DMS 273 (cell line): ENCODE data around the gene TOMM40.
"Not testable (repeated sequence)": the region's sequence is repeated elsewhere in the genome, so short reads cannot be mapped to it uniquely, and the experiment has no call there.

Source experiments
- DNase-seq: peaks from one replicate; lab custom pipeline; 2025; ENCODE audit not compliant: unreplicated experiment; lab: John Stamatoyannopoulos, UW

The TOMM40 gene

DNA sequence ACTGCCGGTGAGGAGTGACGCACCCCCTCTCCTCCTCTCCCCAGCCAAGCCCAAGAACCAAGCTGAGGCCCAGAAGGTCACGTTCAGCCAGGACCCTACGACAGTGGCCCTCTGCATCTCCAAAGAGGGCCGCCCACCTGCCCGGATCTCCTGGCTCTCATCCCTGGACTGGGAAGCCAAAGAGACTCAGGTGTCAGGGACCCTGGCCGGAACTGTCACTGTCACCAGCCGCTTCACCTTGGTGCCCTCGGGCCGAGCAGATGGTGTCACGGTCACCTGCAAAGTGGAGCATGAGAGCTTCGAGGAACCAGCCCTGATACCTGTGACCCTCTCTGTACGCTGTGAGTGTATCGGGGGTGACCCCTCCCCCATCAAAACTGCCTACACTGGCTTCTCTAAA, 19.2 kb upstream of the TOMM40 start:
- DNase-seq: no peak

DNA sequence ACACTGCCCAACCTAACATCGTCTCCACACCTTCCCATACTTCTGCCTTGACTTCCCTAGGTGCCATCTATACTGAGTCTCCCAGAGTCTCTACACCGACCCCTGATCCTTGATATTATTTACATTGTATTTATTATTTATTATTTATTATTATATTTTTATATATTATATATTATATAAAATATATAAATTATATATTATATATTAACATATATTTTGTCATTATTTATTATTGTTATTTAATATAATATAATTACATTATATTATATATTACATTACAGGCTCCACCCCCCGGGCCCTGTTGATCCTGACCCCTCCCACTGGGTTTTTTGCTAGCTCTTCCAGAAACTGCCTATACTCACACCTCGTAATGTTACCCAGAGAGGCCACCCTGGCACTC, 18.4 kb upstream of the TOMM40 start:
- DNase-seq: no peak

DNA sequence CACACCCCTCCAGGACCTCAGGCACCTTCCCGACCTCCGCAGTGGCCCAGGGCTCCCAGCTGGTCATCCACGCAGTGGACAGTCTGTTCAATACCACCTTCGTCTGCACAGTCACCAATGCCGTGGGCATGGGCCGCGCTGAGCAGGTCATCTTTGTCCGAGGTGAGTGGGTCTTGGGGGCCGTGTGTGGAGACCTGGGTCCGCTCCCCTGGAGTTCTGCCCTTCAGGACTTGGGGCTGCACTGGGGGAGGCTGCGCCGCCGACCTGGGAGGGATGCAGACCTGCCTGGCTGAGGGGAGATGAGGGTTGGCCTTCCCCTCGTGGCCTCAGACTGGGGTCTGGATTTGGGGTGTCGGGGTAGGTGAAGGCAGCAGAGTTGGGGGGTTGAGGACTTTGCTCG, 16.7 kb upstream of the TOMM40 start:
- no peak for DNase-seq

GRCh38 chr19:44875666-44876451, 15.2 kb upstream of the TOMM40 start:
- no peak for DNase-seq

GRCh38 chr19:44876930-44877535, 14.0 kb upstream of the TOMM40 start:
- peak; percentile 80 for DNase-seq

GRCh38 chr19:44878120-44878865, 12.8 kb upstream of the TOMM40 start:
- DNase-seq: no peak

- no peak for DNase-seq
These were observed 11.6 kb upstream of the TOMM40 start for GRCh38 chr19:44879309-44880065.

DNA sequence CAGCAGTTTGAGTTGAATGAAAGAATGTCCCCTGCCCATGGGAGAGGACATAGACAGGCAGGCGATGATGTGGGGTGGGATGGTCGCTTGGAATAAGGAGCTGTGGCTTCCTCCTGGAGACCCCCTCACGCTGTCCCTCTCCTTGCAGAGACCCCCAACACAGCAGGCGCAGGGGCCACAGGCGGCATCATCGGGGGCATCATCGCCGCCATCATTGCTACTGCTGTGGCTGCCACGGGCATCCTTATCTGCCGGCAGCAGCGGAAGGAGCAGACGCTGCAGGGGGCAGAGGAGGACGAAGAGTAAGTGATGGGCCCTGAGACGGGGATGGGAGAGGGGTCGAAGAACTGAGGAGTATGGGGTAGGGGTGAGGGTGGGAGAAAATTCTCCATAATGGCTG, 9.0 kb upstream of the TOMM40 start:
- DNase-seq: no peak

DNA sequence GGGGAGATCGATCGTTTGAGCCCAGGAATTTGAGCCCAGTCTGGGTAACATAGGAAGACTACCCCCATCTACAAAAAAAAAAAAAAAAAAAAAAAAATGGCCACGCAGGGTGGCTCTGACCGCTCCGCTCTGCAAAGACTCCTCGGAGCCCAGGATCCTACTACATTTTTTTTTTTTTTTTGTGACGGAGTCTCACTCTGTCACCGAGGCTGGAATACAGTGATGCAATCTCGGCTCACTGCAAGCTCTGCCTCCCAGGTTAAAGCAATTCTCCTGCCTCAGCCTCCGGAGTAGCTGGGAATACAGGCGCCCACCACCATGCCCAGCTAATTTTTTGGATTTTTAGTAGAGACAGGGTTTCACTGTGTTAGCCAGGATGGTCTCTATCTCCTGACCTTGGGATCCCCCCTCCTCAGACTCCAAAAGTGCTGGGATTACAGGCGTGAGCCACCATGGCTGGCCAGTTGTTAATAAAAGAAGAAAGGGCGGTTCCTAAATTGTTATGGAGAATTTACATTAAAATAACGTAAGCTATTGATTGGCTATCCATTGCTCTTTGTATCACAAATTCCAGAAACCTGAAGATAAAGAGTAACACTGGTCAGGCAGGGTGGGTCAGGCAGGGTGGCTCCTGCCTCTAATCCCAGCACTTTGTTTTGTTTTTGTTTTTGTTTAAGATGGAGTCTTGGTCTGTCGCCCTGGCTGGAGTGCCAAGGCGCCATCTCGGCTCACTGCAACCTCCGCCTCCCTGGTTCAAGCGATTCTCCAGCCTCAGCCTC, 8.2 kb upstream of the TOMM40 start:
- not testable (repeated sequence) for DNase-seq

- DNase-seq: no peak
These were observed 7.1 kb upstream of the TOMM40 start for GRCh38 chr19:44883922-44884321.

DNA sequence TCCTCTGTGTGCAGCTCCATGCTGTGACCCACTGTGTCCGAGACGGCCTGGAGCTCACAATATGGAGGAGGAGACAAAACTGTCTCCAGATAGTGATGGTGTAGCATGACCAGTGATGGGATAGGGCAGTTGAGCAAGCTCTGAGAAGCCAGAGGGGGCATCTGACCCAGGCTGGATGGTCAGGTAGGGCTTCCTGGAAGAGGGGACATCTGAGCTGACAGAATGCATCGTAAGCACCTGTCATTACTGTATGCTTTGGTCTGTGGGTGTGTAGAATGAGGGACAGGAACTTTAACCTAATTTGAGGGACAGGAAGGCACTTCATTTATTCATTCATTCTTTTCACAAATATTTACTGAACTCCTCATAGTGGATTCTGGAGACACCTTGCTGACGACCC, 6.5 kb upstream of the TOMM40 start:
- no peak for DNase-seq

DNA sequence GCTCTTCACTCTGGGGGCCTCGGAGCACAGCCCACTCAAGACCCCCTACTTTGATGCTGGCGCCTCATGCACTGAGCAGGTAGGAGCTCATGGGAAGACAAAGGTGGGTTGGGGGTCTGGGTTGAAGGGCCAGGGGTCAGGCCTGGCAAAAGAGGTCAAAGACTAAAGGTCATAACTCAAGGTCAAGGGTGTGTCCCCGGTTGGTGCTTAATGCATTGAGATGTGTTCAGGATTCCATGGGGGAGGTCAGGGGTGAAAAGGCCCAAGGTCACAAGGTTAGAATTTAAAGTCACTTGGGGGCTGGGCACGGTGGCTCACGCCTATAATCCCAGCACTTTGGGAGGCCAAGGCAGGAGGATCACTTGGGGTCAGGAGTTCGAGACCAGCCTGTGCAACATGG, 4.9 kb upstream of the TOMM40 start:
- no peak for DNase-seq

DNA sequence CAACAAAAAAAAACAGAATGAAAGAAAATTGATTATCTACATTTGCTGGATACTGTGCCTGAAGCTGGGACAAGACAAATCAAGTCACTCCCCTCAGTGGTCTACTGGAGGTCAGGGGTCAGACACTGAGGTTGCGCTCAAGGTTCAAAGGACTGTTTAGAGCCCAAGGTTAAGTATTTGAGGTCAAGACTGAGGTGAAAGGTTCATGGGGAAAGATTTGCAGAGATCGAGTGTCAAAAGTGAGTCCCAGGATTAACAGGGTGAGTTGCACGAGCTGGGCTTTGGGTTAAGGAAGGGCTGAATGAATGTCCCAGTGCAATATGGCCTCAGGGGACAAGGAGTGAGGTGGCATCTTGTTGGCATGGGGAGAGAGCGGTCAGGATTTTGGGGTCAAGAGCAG, 3.4 kb upstream of the TOMM40 start:
- DNase-seq: no peak

DNA sequence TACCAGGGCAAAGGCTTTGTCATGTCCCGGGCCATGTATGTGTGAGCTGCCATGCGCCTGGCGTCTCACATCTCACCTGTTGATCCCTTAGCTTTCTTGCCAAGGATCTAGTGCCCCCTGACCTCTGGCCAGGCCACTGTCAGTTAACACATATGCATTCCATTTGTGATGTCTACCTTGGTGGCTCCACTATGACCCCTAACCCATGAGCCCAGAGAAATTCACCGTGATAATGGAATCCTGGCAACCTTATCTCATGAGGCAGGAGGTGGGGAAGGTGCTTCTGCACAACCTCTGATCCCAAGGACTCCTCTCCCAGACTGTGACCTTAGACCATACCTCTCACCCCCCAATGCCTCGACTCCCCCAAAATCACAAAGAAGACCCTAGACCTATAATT, 2.7 kb upstream of the TOMM40 start:
- not testable (repeated sequence) for DNase-seq

- DNase-seq: no peak
These were observed 1.2 kb upstream of the TOMM40 start for GRCh38 chr19:44889830-44890365.

DNA sequence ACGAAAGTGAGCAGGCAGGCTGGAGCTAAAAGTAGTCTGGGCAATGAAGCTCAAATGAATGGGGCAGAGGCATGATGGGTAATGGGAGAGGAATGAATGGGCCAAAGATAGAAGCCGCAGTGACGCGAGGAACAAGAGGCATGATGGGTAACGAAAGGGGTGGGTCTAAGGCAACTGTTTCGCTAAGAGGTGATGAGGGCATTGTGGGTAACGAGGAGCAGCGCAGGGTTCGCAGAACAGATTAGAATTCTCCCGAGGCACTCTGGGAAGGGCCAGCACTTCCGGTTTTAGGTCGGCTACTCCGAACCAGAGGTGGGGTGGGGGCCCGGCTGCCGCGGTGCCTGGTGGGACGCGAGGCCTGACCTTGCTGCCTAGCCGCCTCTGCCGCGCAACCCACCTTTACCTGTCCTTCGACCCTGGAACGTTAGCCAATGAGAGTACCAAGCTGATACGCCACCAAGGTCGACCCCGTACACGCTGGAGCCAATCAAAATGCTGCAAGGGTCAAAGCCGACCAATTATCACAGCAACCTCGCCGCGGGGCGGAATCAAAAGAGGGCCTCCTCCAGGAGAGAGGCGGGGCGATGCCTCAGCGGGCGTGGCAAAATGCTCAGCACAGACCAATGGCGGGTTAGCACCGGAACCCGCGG, 563 bp upstream of the TOMM40 start:
- DNase-seq: peak; percentile 100

GRCh38 chr19:44892932-44893331, 1.9 kb downstream of the TOMM40 start:
- DNase-seq: no peak

DNA sequence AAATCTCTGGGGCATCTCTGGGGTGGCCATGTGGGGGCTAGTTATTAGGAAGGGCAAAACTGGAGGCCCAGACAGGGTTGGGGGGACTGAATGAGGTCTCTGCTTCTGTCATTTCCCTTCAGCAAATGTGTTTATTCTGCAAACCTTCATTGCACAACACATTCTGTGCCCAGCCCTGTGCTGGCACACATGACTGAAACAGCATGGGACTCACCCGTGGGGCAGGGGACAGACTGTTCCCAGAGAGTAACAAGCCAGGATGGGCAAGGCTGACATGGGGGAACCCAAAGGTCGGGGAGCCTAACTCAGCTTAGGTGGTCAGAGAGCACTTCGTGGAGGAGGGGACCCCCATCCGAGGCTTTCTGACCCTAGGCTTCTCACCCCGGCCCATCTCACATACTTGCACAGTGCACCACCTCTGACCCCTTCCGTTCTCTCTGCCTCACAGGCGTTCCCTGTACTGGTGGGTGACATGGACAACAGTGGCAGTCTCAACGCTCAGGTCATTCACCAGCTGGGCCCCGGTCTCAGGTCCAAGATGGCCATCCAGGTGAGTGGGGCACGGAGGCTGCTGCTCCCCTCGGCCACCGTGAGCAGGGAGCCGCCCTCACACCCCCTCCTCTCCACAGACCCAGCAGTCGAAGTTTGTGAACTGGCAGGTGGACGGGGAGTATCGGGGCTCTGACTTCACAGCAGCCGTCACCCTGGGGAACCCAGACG, 2.4 kb downstream of the TOMM40 start:
- no peak for DNase-seq

- no peak for DNase-seq
These were observed 3.0 kb downstream of the TOMM40 start for GRCh38 chr19:44894052-44894400.
